NCI-H1417 (cell line): ENCODE measurements around the gene EXOC6.
"Not testable (repeated sequence)": the region's sequence is repeated elsewhere in the genome, so short reads cannot be mapped to it uniquely, and the experiment has no call there.

Experiments
- DNase-seq, 3 experiments: peaks; one replicate each; lab custom pipeline; 2025; lab: John Stamatoyannopoulos, UW

EXOC6 gene

DNA sequence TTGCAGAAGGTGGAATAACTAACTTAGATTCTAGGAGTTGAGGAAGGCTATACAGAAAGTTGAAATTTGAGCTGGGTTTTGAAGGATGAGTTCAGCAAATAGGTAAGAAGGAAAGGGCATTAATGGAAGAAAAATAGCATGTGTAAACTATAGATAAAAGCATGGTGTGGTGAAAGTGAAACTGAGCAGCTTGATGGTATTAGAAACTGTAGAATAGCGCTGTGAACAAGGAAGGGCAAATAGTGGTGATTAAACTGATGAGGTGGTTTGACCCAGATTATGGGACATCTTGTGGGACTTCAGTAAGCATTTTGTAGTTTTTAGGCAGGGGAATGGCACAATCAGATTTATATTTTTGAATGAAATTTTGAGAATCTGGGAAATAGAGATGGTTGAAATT, 90.5 kb downstream of the EXOC6 start:
- no peak for DNase-seq

- DNase-seq = no peak
Measured at GRCh38 chr10:92942226-92942625, 93.9 kb downstream of the EXOC6 start.

GRCh38 chr10:92946491-92946890, 98.2 kb downstream of the EXOC6 start:
- DNase-seq = no peak

GRCh38 chr10:92952573-92952972, 104.3 kb downstream of the EXOC6 start:
- not testable (repeated sequence) for DNase-seq

GRCh38 chr10:92957223-92958010, 109.1 kb downstream of the EXOC6 start:
- peak in 1 of 3 experiments; percentile 2 for DNase-seq

DNA sequence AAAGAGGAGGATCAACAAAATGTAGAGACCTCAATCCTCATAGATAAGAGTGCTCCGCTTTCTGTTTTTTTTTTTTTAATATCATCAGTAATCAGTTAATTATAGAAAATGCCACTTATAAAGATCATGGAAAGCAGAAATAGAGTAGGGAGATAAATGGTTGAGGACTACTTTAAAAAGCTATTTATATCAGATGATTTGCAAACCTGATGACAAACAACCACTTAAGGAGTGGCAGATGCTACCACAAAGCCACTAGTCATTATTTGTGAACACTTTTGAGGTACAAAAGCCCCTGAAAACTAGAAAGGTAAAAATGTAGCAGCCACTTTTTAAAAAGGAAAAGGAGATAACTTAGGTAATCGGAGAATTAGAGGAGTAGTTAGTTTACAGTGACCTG, 113.3 kb downstream of the EXOC6 start:
- peak in 1 of 3 experiments; percentile 27 for DNase-seq

- DNase-seq = peak in 2 of 3 experiments; percentile 36 to 60
Measured at GRCh38 chr10:92965314-92965713, 117.0 kb downstream of the EXOC6 start.

- no peak for DNase-seq
Measured at GRCh38 chr10:92967641-92968040, 119.3 kb downstream of the EXOC6 start.

DNA sequence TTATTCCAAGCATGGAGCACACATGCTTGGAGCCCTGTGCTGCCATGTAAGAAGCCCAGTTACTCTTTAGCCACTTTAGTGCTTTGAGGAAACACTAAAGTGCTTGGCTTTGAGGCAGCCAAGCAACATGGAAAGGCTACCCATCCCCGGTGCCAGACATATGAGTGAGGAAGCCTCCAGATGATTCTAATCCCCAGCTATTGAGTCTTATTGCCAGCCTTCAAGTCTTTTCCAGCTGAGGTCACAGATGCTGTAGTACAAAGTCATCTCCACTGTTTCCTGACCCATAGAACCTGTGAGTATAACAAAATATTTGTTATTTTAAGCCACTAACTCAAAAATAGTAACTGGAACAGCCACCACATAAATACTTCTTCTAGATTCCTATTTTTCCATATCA, 120.8 kb downstream of the EXOC6 start:
- DNase-seq = no peak

- DNase-seq = no peak
Measured at GRCh38 chr10:92970301-92971070, 122.2 kb downstream of the EXOC6 start.

GRCh38 chr10:92972066-92972870, 123.9 kb downstream of the EXOC6 start:
- no peak for DNase-seq

DNA sequence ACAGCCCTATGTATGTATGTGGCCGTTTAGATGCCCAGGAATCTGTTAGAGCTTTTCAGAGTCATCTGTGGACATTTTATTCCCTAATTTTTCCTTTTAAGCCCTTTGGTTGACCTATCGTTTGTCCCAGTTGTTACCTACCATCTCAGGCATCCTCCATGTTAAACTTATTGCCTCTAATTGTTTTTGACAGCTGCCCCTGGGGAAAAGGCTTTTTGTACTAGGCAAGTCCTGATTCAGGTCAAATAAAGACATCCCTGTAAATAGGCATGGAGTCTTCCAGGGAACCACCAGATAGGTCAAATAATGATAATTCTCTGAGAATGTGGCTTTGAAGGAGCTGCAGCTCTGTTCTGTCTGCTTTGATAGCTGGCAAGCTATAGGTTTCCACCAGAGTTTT, 124.6 kb downstream of the EXOC6 start:
- DNase-seq = no peak

DNA sequence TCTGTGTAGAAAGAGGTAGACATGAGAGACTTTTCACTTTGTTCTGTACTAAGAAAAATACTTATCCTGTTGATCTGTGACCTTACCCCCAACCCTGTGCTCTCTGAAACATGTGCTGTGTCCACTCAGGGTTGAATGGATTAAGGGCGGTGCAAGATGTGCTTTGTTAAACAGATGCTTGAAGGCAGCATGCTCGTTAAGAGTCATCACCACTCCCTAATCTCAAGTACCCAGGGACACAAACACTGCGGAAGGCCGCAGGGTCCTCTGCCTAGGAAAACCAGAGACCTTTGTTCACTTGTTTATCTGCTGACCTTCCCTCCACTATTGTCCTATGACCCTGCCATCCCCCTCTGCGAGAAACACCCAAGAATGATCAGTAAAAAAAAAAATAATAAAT, 128.0 kb downstream of the EXOC6 start:
- DNase-seq = not testable (repeated sequence)

DNA sequence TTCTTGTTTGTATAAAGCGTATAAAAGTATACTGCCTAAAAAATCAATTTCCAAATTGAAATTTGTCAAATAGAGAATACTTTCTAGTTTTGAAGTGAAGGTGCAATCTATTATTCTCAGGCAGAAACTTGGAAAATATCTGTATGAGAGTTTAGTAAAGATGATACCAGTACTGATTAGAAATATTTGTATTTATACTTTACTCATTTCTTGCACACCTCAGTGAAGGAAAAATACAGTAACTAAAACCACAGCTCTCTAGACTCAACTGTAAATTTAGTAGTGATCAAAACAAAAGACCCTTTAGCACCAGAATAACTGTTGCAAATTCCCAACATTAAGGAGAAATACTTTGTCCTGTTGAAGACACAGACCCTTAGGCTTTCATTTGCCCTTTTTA, 140.9 kb downstream of the EXOC6 start:
- DNase-seq = no peak

- DNase-seq = peak in 2 of 3 experiments; percentile 30 to 61
Measured at GRCh38 chr10:92990615-92991014, 142.3 kb downstream of the EXOC6 start.

DNA sequence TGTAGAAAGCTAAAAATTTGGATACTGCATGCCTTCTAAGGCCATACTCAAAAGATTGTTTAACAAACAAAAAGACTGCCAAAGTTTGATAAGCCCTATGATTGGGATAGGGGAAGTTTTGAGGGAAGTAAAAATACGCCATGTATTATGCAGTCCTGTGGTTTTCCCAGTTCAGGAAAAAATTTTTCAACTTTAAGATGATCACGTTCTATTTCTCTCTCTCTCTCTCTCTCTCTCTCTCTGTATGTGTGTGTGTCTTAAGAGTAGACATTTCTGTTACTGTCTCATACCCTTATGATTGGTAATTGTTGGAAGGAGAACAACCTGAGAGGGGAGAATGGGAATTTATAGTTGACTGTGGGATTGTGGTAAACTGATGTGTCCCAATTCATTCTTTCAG, 143.2 kb downstream of the EXOC6 start:
- DNase-seq = no peak

- peak; percentile 34 to 93 (median 67) for DNase-seq
Measured at GRCh38 chr10:92993699-92994272, 145.5 kb downstream of the EXOC6 start.

- peak in 1 of 3 experiments; percentile 23 for DNase-seq
Measured at GRCh38 chr10:92995509-92995908, 147.2 kb downstream of the EXOC6 start.

GRCh38 chr10:92997620-92998019, 149.3 kb downstream of the EXOC6 start:
- DNase-seq = no peak

DNA sequence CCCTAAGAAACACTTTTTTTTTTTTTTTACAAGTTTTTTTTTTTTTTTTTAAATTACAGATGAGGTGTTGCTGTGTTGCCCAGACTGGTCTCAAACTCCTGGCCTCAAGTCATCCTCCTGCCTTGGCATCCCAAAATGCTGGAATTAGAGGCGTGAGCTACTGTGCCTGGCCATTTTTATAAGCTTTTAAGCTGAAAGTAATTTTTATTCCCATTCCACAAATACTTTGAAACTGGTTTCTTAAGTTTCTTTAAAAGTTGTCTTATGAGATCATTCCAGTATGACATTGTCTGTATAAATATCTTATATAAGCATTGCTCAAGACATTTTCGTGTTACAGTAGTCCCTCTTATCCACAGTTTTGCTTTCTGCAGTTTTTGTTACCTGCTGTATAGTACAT, 150.9 kb downstream of the EXOC6 start:
- no peak for DNase-seq

- peak in 2 of 3 experiments; percentile 18 to 57 for DNase-seq
Measured at GRCh38 chr10:93006435-93007039, 158.2 kb downstream of the EXOC6 start.

- DNase-seq = no peak
Measured at GRCh38 chr10:93015722-93016121, 167.4 kb downstream of the EXOC6 start.
